Measurements from ENCODE around the gene RABAC1. TPM values are rescaled to one million over a fixed set of nuclear protein-coding genes. Genes with fewer than 3 reads are reported as not detected.

Gene RABAC1
- total and polyA plus RNA-seq, 2 donors (not counting 3 experiments of a cell fraction or from before 2014, with no cell fraction given): 178 to 591 TPM

GRCh38 chr19:41925208-41926003 lies 33.7 kb downstream of the RABAC1 start:
- TF ChIP-seq GATA2 (IDR thresholded peaks at IDR 0.05; ENCODE audit: insufficient read depth, insufficient read length, low read depth, low read length): no peak
- no peak for TF ChIP-seq MAX (IDR thresholded peaks at IDR 0.05; ENCODE audit: insufficient read depth, insufficient read length)
- no peak for TF ChIP-seq JUN (IDR thresholded peaks at IDR 0.05; ENCODE audit: borderline replicate concordance, insufficient read depth, insufficient read length, low read depth)
- no peak for TF ChIP-seq MYC (IDR thresholded peaks at IDR 0.05; ENCODE audit: low read depth, low read length)
- TF ChIP-seq POLR2A (IDR thresholded peaks at IDR 0.05; ENCODE audit: low read depth, low read length): no peak
- TF ChIP-seq CTCF (IDR thresholded peaks at IDR 0.05; ENCODE audit: extremely low read depth in 1 of 2, insufficient read depth in 1 of 2, low read depth in 1 of 2, low read length in 2 of 2): no peak
- H3K4me1 ChIP-seq (ENCODE audit: control insufficient read depth, extremely low read depth, insufficient read depth, low read length): no peaks in the 10 kb centered on the region
- dilution Hi-C loops (cut with MboI; ENCODE audit: extremely low pct_ligation_motif_present, low sequenced_read_pairs): no loop called here
- no peak overlapping the region for H3K9ac ChIP-seq (replicated peaks; ENCODE audit: extremely low read depth, insufficient read depth, low read length)
- H3K79me2 ChIP-seq (ENCODE audit: control insufficient read depth, insufficient read depth, low read length): no peaks in the 10 kb centered on the region
- H3K27me3 ChIP-seq (ENCODE audit: control insufficient read depth in 2 of 2, insufficient read depth in 2 of 2, low read length in 2 of 2): peaks cover 64 to 69% of the 10 kb centered on the region in 2 experiments
- no peaks in the 10 kb centered on the region for H4K20me1 ChIP-seq (replicated peaks; ENCODE audit: control insufficient read depth, extremely low read depth, insufficient read depth, low read length)
- no peak overlapping the region for H2AFZ ChIP-seq (ENCODE audit: low read depth, low read length)
- no peak overlapping the region for H3K4me3 ChIP-seq (replicated peaks in 1 of 3; ENCODE audit: insufficient read depth in 1 of 3, low read depth in 1 of 3, low read length in 3 of 3)
- no peak overlapping the region for H3K27ac ChIP-seq (ENCODE audit: insufficient read depth, low read depth, low read length)
- H3K36me3 ChIP-seq (ENCODE audit: control insufficient read depth in 2 of 2, extremely low read depth in 1 of 2, insufficient read depth in 2 of 2, low read length in 2 of 2): no peaks in the 10 kb centered on the region
- intact Hi-C loops (cut with micrococcal nuclease): no loop called here
- POLR2A ChIA-PET: no interaction called here
- H3K9me1 ChIP-seq (replicated peaks; ENCODE audit: control insufficient read depth, extremely low read depth, insufficient read depth, low read length): no peaks in the 10 kb centered on the region
- H3K9me3 ChIP-seq (replicated peaks; ENCODE audit: control insufficient read depth, insufficient read depth, low read length): no peaks in the 10 kb centered on the region
- CTCF ChIA-PET: no interaction called here
- DNase-seq (ENCODE audit: low read depth, low spot score) (no peak), FAIRE-seq (no peak)
- no peak overlapping the region for H3K4me2 ChIP-seq (ENCODE audit: insufficient read depth, low read length)
- no TSS peak for BruUV-seq (replicated peaks)

Measured in endothelial cell of umbilical vein (primary cell).